GM12891 (cell line): ENCODE results near the gene TMEM139.

Experiments
- POLR2A ChIP-seq: IDR thresholded peaks from 2 replicates; pipeline ENCODE4 v1.6.1; 2011; ENCODE audit warnings: low read depth, low read length, control low read depth
- POLR2AphosphoS5 ChIP-seq: IDR thresholded peaks from 2 replicates; pipeline ENCODE4 v1.6.1; 2011; ENCODE audit warnings: low read depth, low read length, control low read depth

DNA sequence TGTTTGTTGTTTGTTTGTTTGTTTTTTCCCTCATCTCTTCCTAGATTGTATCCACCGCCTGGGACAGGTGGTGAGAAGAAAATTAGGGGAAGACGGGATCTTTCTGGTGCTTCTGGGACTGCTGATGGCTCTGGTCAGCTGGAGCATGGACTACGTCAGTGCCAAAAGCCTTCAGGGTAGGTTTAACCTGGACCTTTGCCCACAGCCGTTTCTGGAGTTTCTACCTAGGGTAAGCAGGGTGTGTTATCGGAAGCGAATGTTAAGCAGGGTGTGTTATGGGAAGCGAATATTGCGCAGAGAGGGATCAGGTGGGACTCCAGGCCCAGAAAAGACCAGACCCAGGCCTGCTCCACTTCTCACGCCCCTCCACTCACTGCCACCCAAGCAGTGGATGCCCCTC lies 35.9 kb downstream of the TMEM139 start:
- TF ChIP-seq POLR2AphosphoS5 (no peak), POLR2A (no peak)
